ENCODE results near the gene ADPRM.
"Not testable (repeated sequence)": the region's sequence is repeated elsewhere in the genome, so short reads cannot be mapped to it uniquely, and the experiment has no call there.

Gene ADPRM, protein sequence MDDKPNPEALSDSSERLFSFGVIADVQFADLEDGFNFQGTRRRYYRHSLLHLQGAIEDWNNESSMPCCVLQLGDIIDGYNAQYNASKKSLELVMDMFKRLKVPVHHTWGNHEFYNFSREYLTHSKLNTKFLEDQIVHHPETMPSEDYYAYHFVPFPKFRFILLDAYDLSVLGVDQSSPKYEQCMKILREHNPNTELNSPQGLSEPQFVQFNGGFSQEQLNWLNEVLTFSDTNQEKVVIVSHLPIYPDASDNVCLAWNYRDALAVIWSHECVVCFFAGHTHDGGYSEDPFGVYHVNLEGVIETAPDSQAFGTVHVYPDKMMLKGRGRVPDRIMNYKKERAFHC

GRCh38 chr17:10697092-10698081 is at the start of gene ADPRM, which contains the start of gene SCO1:
TSS of gene ADPRM (plus strand) at chr17:10697594. CDS start at chr17:10704927, 7,333 bp downstream.
TSS of gene SCO1 (minus strand) at chr17:10697533. CDS start at chr17:10697507, 26 bp downstream.
- DNase-seq, result peak; percentile 90

DNA sequence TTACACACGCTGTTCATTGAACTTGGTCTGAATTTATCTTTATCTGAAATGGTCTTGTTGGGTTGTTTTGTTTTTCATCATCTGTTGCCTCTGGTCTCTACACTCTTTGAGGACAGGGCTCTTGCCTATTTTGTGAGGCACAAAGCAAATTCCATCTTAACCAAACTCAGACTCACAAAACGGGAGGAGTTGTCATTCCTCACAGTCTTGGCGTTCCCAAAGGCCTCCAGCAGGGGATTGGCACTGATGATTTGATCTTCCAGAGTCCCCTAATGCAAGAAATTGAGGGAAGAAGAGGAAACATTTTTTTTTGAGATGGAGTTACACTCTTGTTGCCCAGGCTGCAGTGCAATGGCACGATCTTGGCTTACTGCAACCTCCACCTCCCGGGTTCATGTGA is 49.0 kb upstream of the ADPRM start:
- no peak for DNase-seq

- no peak for DNase-seq
Measured at GRCh38 chr17:10648956-10649355, 48.4 kb upstream of the ADPRM start.

DNA sequence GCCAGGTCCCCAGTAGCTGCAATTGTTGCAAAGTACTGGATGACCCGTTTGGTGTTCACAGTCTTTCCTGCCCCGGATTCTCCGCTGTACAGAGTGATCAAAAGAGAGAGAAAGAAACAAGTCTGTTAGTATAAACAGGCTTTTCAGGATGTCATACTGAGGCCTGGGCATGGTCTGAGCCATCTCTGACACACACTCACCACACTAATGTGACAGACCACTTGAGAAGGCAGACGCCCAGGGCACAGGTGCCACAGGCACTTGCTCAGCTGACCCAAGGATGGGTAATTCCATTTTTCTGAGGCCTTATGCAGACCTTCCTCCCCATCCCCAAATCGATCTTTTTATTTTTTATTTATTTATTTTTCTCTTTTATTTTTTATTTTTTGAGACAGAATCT is 47.8 kb upstream of the ADPRM start:
- DNase-seq, result no peak

- no peak for DNase-seq
Measured at GRCh38 chr17:10651927-10652326, 45.5 kb upstream of the ADPRM start.

DNA sequence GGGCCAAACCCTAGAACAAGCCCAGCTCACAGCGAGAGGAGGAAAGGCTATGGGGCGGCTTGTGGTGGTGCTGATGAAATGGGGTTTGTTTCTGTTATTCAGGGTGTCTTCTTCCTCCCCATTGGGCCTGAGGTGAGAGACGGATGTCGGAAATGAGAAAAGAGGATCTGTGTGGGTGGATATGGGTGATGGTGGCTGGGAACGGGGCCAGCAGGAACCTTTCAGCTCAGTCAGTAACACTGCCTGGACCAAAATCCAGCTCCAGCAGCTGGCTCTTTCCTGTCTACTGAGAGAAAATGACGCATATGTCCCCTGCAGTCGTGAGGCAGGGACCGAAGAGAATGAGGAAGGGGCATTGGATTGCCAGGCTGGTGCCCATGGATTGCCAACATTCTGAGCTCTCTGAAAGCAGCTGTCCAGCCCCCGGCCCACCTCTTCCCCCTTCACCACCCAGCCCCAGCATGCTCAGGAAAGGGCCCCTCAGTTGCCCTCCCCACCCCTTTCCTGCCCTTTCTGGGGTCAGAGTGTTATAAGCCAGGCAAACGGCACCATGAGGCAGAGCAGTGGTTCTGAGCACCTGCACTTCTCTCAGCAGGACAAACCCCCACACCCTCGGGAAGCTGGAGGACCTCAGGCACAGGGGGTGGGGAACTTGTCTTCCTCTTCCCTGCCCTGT is 44.3 kb upstream of the ADPRM start:
- no peak for DNase-seq

DNA sequence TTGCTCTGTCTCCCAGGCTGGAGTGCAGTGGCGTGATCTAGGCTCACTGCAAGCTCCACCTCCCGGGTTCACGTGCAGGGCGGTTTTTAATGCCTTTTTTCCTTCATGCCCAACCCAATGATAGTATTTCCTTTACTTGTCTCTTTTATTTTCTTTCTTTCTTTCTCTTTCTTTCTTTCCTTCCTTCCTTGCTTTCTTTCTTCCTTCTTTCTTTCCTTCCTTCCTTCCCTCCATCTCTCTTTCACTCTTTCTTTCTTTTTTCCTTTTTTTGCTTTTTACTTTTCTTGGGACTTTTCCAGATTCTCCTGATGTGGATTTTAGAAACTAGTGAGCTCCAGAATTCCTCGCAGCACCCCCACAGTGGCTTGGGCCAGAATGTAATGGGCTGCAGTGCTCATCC is 43.4 kb upstream of the ADPRM start:
- no peak for DNase-seq

- DNase-seq, result no peak
Measured at GRCh38 chr17:10657148-10657547, 40.2 kb upstream of the ADPRM start, which contains the start of gene MYH3. TSS of gene MYH3 (minus strand) at chr17:10657309. CDS start at chr17:10655064, 2,245 bp downstream.

- no peak for DNase-seq
Measured at GRCh38 chr17:10657879-10658278, 39.5 kb upstream of the ADPRM start.

GRCh38 chr17:10661437-10661836 is 36.0 kb upstream of the ADPRM start:
- DNase-seq, result no peak

- DNase-seq, result no peak
Measured at GRCh38 chr17:10663231-10663630, 34.2 kb upstream of the ADPRM start.

DNA sequence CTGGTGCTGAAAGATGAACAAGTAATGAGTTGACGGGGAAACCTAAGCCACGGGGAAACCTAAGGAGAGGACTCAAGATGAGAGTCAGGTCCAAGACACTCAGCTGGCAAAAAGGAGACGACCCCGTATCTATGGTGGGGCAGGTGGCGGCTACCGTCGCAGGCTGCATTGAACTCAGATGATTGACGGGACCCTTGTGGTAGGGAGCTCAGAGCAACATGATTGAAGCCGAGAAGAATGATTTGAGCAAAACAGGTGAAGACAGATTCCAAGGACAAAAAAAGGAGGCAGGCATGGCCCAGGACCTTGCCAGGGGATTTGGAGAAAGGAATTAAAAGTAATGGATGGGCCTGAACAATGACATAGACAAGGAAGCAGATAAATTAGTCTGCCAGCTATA is 32.8 kb upstream of the ADPRM start:
- DNase-seq, result no peak

DNA sequence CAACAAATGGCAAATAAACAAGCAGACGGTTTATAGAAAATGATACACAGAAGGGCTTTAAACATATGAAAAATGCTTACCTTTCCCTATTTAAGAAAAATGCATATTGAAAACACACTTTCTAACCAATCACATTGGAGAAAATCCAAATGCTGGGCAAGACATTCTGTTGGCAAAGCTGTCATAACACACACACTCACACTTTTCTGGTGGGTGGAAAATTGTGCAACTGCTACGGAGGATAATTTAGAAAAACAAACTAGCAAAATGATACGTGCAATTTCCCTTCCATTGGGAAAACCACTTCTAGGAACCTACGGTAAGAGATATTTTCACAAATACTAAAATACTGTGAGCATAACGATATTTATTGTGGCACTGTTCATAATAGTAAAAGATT is 30.5 kb upstream of the ADPRM start:
- DNase-seq, result no peak

DNA sequence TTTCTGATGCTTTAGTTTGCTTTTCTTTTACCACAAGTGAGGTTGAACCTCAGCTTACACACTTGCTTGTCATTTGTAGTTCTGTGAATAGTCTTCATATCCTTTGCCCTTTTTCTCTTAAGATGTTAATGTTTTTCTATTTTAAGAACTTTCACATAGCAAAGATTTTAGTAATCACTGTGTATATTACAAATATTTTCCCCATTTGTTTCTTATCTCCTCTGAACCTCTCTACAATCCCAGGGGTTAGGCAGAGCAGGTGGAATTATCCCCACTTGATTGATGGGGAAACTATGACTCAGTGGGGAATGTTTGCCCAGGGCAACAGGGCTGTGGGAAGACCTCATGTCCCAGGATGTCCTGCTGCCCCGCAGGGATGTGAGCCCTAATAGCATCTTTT is 28.6 kb upstream of the ADPRM start:
- DNase-seq, result no peak

- DNase-seq, result no peak
Measured at GRCh38 chr17:10673312-10673711, 24.1 kb upstream of the ADPRM start.

DNA sequence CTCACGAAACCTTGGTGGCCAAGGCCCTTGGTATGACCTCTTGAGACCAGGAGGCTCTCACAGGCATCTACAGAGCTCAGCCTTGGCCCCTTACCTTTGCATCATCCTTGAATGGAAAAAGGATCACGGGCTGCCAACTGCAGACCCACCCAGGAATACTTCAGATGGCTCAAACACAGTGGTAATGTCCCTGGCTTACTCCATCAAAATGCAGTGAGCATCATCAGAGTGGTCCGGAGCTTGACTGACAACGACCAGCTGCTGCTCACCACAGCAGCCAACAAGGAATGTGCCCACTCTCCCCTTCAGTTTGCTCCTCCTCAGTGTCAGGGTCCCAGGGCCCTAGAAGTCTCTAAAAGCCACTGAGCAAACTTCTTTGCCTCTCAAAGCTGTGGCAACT is 22.7 kb upstream of the ADPRM start:
- DNase-seq, result no peak

- no peak for DNase-seq
Measured at GRCh38 chr17:10681866-10682446, 15.4 kb upstream of the ADPRM start.

DNA sequence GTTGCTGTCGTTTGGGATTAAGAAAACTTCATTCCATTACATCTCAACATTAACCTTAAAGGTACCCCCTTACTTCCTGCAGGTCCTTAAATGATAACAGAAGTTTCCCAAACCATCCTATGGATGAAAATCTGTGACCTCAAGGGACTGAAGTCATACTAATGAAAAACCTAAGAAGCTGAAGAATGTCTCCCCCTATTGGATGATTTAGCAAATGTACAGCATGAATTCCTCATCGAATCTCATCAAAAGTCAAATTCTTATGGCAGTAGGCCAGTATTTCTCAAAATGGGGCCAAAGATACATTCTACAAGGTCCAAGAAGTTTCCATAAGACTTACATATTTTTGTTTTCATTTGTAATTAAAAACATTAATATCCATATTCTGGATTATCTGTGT is 13.5 kb upstream of the ADPRM start:
- peak; percentile 7 for DNase-seq

DNA sequence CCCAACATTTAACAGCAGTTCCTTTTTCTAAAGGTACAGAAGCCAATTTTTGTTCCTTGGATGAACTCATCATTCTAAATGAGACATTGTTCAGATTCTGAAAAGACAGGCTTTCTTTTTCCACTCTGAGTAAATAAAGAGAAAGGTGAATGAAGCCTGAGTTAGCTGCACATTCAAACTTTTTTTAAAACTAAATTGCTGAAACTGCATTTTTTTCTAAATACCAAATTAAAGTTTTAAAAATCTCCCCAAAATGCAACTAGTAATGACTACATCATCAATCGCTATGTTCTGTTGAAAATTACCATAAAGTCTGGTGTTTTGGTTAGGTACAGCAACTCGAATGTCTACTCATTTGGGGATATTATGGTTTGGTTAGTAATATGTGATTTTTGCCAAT is 9.9 kb upstream of the ADPRM start:
- DNase-seq, result no peak

DNA sequence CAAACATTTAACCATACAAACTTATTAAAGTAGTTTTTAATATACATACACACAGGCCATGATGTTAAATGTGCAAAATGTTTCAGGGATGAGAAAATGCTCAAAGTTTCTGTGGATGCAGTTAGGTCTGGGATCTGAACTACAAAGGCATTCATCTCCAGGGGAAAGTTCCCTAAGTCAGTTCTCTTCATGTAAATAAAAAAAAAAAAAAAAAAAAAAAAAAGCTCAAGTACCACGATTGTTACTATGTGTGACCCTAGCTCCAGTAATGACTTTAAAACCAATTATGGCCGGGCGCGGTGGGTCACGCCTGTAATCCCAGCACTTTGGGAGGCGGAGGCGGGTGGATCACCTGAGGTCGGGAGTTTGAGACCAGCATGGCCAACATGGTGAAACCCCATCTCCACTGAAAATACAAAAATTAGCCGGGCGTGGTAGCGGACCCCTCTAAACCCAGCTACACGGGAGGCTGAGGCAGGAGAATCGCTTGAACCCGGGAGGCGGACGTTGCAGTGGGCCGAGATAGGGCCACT is 1.5 kb upstream of the ADPRM start:
- DNase-seq, result not testable (repeated sequence)

GRCh38 chr17:10698096-10698818 is 863 bp downstream of the ADPRM start:
- DNase-seq, result no peak

- DNase-seq, result peak; percentile 47
Measured at GRCh38 chr17:10699856-10700255, 2.5 kb downstream of the ADPRM start.
